Measurements from ENCODE around the gene RPS6KA5.

The RPS6KA5 gene

DNA sequence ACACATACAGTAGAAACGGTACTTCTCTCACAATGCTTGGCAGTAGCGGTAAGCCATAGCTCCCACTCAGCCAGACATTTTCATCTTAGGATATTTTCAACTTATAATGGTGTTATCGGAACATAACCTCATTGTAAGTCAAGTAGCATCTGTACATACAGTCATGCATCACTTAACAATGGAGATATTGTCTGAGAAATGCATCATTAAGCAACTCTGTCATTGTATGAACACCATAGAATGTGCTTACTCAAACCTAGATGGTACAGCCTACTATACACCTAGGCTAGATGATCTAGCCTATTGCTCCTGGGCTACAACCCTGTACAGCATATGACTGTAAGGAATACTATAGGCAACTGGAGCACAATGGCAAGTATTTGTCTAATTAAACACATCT lies 40.8 kb downstream of the RPS6KA5 start:
- H3K4me2 ChIP-seq (ENCODE audit: low read depth, low read length) = no peak overlapping the region
- H3K9me3 ChIP-seq (replicated peaks; ENCODE audit: insufficient read depth, low read length) = no peaks in the 10 kb centered on the region
- H3K4me1 ChIP-seq (ENCODE audit: low read length) = 0 out of 2 replicates have a peak, but pooled peaks cover 5% of the 10 kb centered on the region
- H3F3A ChIP-seq (ENCODE audit: insufficient read depth, low read length) = peaks cover 8% of the 10 kb centered on the region; the same call in 1 of the 2 replicates
- no peak overlapping the region for H3K4me3 ChIP-seq (ENCODE audit: low read length)
- no peak overlapping the region for H3K27ac ChIP-seq (ENCODE audit: low read length)
- H3K79me2 ChIP-seq (ENCODE audit: low read length) = 0 out of 2 replicates have a peak, but pooled peaks cover 2% of the 10 kb centered on the region
- H3K9me2 ChIP-seq (replicated peaks; ENCODE audit: insufficient read depth, low read length) = no peaks in the 10 kb centered on the region
- no peak overlapping the region for H2AFZ ChIP-seq (ENCODE audit: low read length)
- H3K36me3 ChIP-seq (replicated peaks; ENCODE audit: insufficient read depth, low read length) = no peaks in the 10 kb centered on the region
- no peaks in the 10 kb centered on the region for H4K20me1 ChIP-seq (ENCODE audit: insufficient read depth, low read length)
- no peaks in the 10 kb centered on the region for H3K27me3 ChIP-seq (replicated peaks; ENCODE audit: insufficient read depth, low read length)
- no peak for DNase-seq
- H3K9ac ChIP-seq (ENCODE audit: low read length) = no peak overlapping the region
- no peak for TF ChIP-seq EZH2phosphoT487 (IDR thresholded peaks at IDR 0.05; ENCODE audit: low read length)
- TF ChIP-seq CTCF (IDR thresholded peaks at IDR 0.05; ENCODE audit: low read length) = no peak
- no peak for TF ChIP-seq EZH2 (optimal IDR thresholded peaks at IDR 0.05; ENCODE audit: low read depth, low read length)

- no peak for DNase-seq
- H3K4me1 ChIP-seq (ENCODE audit: low read length) = 0 out of 2 replicates have a peak, but pooled peaks cover 5% of the 10 kb centered on the region
- no peaks in the 10 kb centered on the region for H3K36me3 ChIP-seq (replicated peaks; ENCODE audit: insufficient read depth, low read length)
- no peak overlapping the region for H3K9ac ChIP-seq (ENCODE audit: low read length)
- H3K4me3 ChIP-seq (ENCODE audit: low read length) = no peak overlapping the region
- H3K27ac ChIP-seq (ENCODE audit: low read length) = no peak overlapping the region
- TF ChIP-seq EZH2 (optimal IDR thresholded peaks at IDR 0.05; ENCODE audit: low read depth, low read length) (no peak), EZH2phosphoT487 (IDR thresholded peaks at IDR 0.05; ENCODE audit: low read length) (no peak), CTCF (IDR thresholded peaks at IDR 0.05; ENCODE audit: low read length) (no peak)
- no peaks in the 10 kb centered on the region for H3K27me3 ChIP-seq (replicated peaks; ENCODE audit: insufficient read depth, low read length)
- no peak overlapping the region for H2AFZ ChIP-seq (ENCODE audit: low read length)
- peaks cover 8% of the 10 kb centered on the region; the same call in 1 of the 2 replicates for H3F3A ChIP-seq (ENCODE audit: insufficient read depth, low read length)
- H3K79me2 ChIP-seq (ENCODE audit: low read length) = 0 out of 2 replicates have a peak, but pooled peaks cover 2% of the 10 kb centered on the region
- no peaks in the 10 kb centered on the region for H4K20me1 ChIP-seq (ENCODE audit: insufficient read depth, low read length)
- H3K4me2 ChIP-seq (ENCODE audit: low read depth, low read length) = no peak overlapping the region
- H3K9me2 ChIP-seq (replicated peaks; ENCODE audit: insufficient read depth, low read length) = no peaks in the 10 kb centered on the region
- H3K9me3 ChIP-seq (replicated peaks; ENCODE audit: insufficient read depth, low read length) = no peaks in the 10 kb centered on the region
These were observed 42.0 kb downstream of the RPS6KA5 start for GRCh38 chr14:91018481-91018880.

- Histone ChIP-seq H3K79me2 (ENCODE audit: low read length) (0 out of 2 replicates have a peak, but pooled peaks cover 2% of the 10 kb centered on the region), H3K9ac (ENCODE audit: low read length) (no peak overlapping the region), H3F3A (ENCODE audit: insufficient read depth, low read length) (0 out of 2 replicates have a peak, but pooled peaks cover under 1% of the 10 kb centered on the region), H3K36me3 (replicated peaks; ENCODE audit: insufficient read depth, low read length) (no peaks in the 10 kb centered on the region), H3K9me3 (replicated peaks; ENCODE audit: insufficient read depth, low read length) (no peaks in the 10 kb centered on the region), H2AFZ (ENCODE audit: low read length) (no peak overlapping the region), H3K9me2 (replicated peaks; ENCODE audit: insufficient read depth, low read length) (no peaks in the 10 kb centered on the region), H4K20me1 (ENCODE audit: insufficient read depth, low read length) (no peaks in the 10 kb centered on the region), H3K4me2 (ENCODE audit: low read depth, low read length) (no peak overlapping the region), H3K27ac (ENCODE audit: low read length) (no peak overlapping the region), H3K4me1 (ENCODE audit: low read length) (0 out of 2 replicates have a peak, but pooled peaks cover 3% of the 10 kb centered on the region), H3K4me3 (ENCODE audit: low read length) (no peak overlapping the region), H3K27me3 (replicated peaks; ENCODE audit: insufficient read depth, low read length) (no peaks in the 10 kb centered on the region)
- DNase-seq = no peak
- TF ChIP-seq EZH2phosphoT487 (IDR thresholded peaks at IDR 0.05; ENCODE audit: low read length) (no peak), EZH2 (optimal IDR thresholded peaks at IDR 0.05; ENCODE audit: low read depth, low read length) (no peak), CTCF (IDR thresholded peaks at IDR 0.05; ENCODE audit: low read length) (no peak)
These were observed 43.5 kb downstream of the RPS6KA5 start for GRCh38 chr14:91016800-91017410.
